A549 (cell line): ENCODE measurements around the gene LMO1. TPM values are rescaled to one million over a fixed set of nuclear protein-coding genes. Genes with fewer than 3 reads are reported as not detected.

ENCODE experiments used
- ATAC-seq, 2 experiments: fragments of 200-7000 bp in 1 of 2; fragments of >200 bp in 1 of 2; cut with Nextera tagmentation in 1 of 2; cut with Tn5 transposase in 1 of 2; 3 replicates each; pipeline versions ENCODE4 v1.8.0 to v1.9.1; 2018 to 2020; ENCODE audit warnings: mild to moderate bottlenecking in 1 of 2, moderate library complexity in 1 of 2
- CTCF ChIA-PET: fragments of 300-600 bp; sonication (Branson Sonifier 250); formaldehyde crosslinking; extraction: SDS; loops from one replicate; lab custom pipeline; 2021; ENCODE audit warnings: antibody characterized with exemption, inconsistent platforms; lab: Yijun Ruan, JAX
- POLR2A ChIA-PET: fragments of 350-600 bp; formaldehyde crosslinking; extraction: SDS; loops from one replicate; lab custom pipeline; 2021; ENCODE audit warnings: antibody characterized with exemption, inconsistent platforms; lab: Yijun Ruan, JAX
- DNase-seq, 2 experiments: peaks; one replicate each; pipeline versions ENCODE4 v3.0.0 to v3.0.0-alpha.2; 2011 to 2016; ENCODE audit warnings: low read depth in 1 of 2, low spot score in 1 of 2
- FAIRE-seq: peaks from 2 replicates; lab custom pipeline; 2011; peaks lifted over from hg19 to GRCh38; lab: Jason Lieb, UNC
- H3K27ac ChIP-seq, 2 experiments: fragments of >200 bp; sonication (Bioruptor Twin); formaldehyde crosslinking; 3 replicates each; pipeline ENCODE4 v1.5.1; 2016 to 2017
- H3K4me1 ChIP-seq: fragments of >200 bp; sonication (Bioruptor Twin); formaldehyde crosslinking; 3 replicates; pipeline ENCODE4 v1.6.1; 2016
- H3K4me2 ChIP-seq: fragments of >200 bp; sonication (Bioruptor Twin); formaldehyde crosslinking; 3 replicates; pipeline ENCODE4 v1.6.1; 2016
- H3K4me3 ChIP-seq: fragments of >200 bp; sonication (Bioruptor Twin); formaldehyde crosslinking; 3 replicates; pipeline ENCODE4 v1.5.1; 2016
- H3K9me3 ChIP-seq: fragments of >200 bp; sonication (Bioruptor Twin); formaldehyde crosslinking; 3 replicates; pipeline ENCODE4 v1.6.1; 2016
- ATOH8 ChIP-seq: fragments of 250-450 bp; sonication (Bioruptor Pico); IDR thresholded peaks from 2 replicates; pipeline ENCODE4 v1.5.0; 2020; ENCODE audit warnings: low read depth, mild to moderate bottlenecking, moderate library complexity
- CBX2 ChIP-seq: fragments of 200-600 bp; sonication (generic); IDR thresholded peaks from 2 replicates; pipeline ENCODE4 v1.6.1; 2016; ENCODE audit warnings: low read depth, mild to moderate bottlenecking, borderline replicate concordance
- CBX8 ChIP-seq: fragments of 200-600 bp; sonication (generic); IDR thresholded peaks from 2 replicates; pipeline ENCODE4 v1.6.1; 2016
- CEBPB ChIP-seq, 2 experiments: fragments of >200 bp in 1 of 2; sonication (Bioruptor Twin) in 1 of 2; formaldehyde crosslinking in 1 of 2; IDR thresholded peaks; 2 replicates each; pipeline ENCODE4 v1.6.1; 2012 to 2016
- CHD4 ChIP-seq: fragments of 200-600 bp; sonication (generic); IDR thresholded peaks from 2 replicates; pipeline ENCODE4 v1.6.1; 2016; ENCODE audit warnings: antibody characterized with exemption, mild to moderate bottlenecking, borderline replicate concordance
- EHF ChIP-seq: fragments of 250-450 bp; sonication (Bioruptor Pico); IDR thresholded peaks from 2 replicates; pipeline ENCODE4 v1.5.0; 2020; ENCODE audit warnings: mild to moderate bottlenecking
- EHMT2 ChIP-seq: fragments of 200-600 bp; sonication (generic); IDR thresholded peaks from 2 replicates; pipeline ENCODE4 v1.6.1; 2016; ENCODE audit warnings: antibody characterized with exemption, low read depth, mild to moderate bottlenecking, moderate library complexity
- HEYL ChIP-seq: fragments of 250-450 bp; sonication (Bioruptor Pico); IDR thresholded peaks from 2 replicates; pipeline ENCODE4 v1.8.0; 2021; ENCODE audit warnings: mild to moderate bottlenecking, moderate library complexity
- HOXA7 ChIP-seq: fragments of 250-450 bp; sonication (Bioruptor Pico); IDR thresholded peaks from 2 replicates; pipeline ENCODE4 v1.5.0; 2020; ENCODE audit warnings: mild to moderate bottlenecking, moderate library complexity
- HOXB13 ChIP-seq: fragments of 250-450 bp; sonication (Bioruptor Pico); IDR thresholded peaks from 2 replicates; pipeline ENCODE4 v1.5.0; 2020; ENCODE audit warnings: low read depth, mild to moderate bottlenecking, moderate library complexity
- JUN ChIP-seq, 2 experiments: fragments of >200 bp; sonication (Bioruptor Twin); formaldehyde crosslinking; IDR thresholded peaks; 2 replicates in 1 of 2; 3 replicates in 1 of 2; pipeline ENCODE4 v1.6.1; 2016 to 2017
- NFE2L2 ChIP-seq: fragments of 150-350 bp; conservative IDR thresholded peaks from 2 replicates; pipeline ENCODE4 v1.6.1; 2014; ENCODE audit warnings: low read length
- NPAS2 ChIP-seq: fragments of 250-450 bp; sonication (Bioruptor Pico); IDR thresholded peaks from 2 replicates; pipeline ENCODE4 v1.8.0; 2022; ENCODE audit warnings: mild to moderate bottlenecking, moderate library complexity, borderline replicate concordance
- NR3C1 ChIP-seq: fragments of >200 bp; sonication (Bioruptor Twin); formaldehyde crosslinking; IDR thresholded peaks from 3 replicates; pipeline ENCODE4 v1.6.1; 2017
- PHF8 ChIP-seq: fragments of 200-600 bp; sonication (generic); IDR thresholded peaks from 2 replicates; pipeline ENCODE4 v1.6.1; 2016; ENCODE audit warnings: low read depth, mild to moderate bottlenecking, antibody characterized with exemption, moderate library complexity, borderline replicate concordance
- POLR2AphosphoS2 ChIP-seq: conservative IDR thresholded peaks from 2 replicates; pipeline ENCODE4 v1.6.1; 2012; ENCODE audit warnings: low read length, improper control_type of control experiment, inconsistent platforms
- RFX5 ChIP-seq: fragments of 450-650 bp; IDR thresholded peaks from 2 replicates; pipeline ENCODE4 v1.7.1; 2014; ENCODE audit warnings: antibody characterized with exemption, mild to moderate bottlenecking, moderate library complexity
- RNF2 ChIP-seq: fragments of 200-600 bp; sonication (generic); IDR thresholded peaks from 2 replicates; pipeline ENCODE4 v1.6.1; 2016; ENCODE audit warnings: low read depth, mild to moderate bottlenecking, antibody characterized with exemption, moderate library complexity, borderline replicate concordance
- SREBF2 ChIP-seq: fragments of 450-650 bp; IDR thresholded peaks from 2 replicates; pipeline ENCODE4 v1.6.1; 2014; ENCODE audit warnings: mild to moderate bottlenecking, moderate library complexity
- TFCP2L1 ChIP-seq: fragments of 250-450 bp; sonication (Bioruptor Pico); IDR thresholded peaks from 2 replicates; pipeline ENCODE4 v1.5.0; 2021; ENCODE audit warnings: mild to moderate bottlenecking
- USF2 ChIP-seq: fragments of 450-650 bp; IDR thresholded peaks from 2 replicates; pipeline ENCODE4 v1.6.1; 2014; ENCODE audit warnings: antibody characterized with exemption
- ZC3H11A ChIP-seq: fragments of 450-650 bp; IDR thresholded peaks from 2 replicates; pipeline ENCODE4 v1.6.1; 2014; ENCODE audit warnings: antibody characterized with exemption, mild to moderate bottlenecking
- WGBS: methylation state at CpG from one replicate; pipeline ENCODE4 v1.1.6; 2017; ENCODE audit errors: missing lambda C conversion rate; 5-methylcytosine and 5-hydroxymethylcytosine counted together
- polyA plus RNA-seq, 4 experiments: library from polyadenylated mRNA; depleted of rRNA in 3 of 4; stranded (reverse); fragments of >200 nt; fragmentation: RNase III in 1 of 4; extraction: RNeasy Plus Mini Kit Qiagen cat#74134 plus additional on column Dnase treatment in 1 of 4; gene quantifications; 2 replicates in 3 of 4; 3 replicates in 1 of 4; pipeline ENCODE4 v1.2.3, GENCODE V29; 2011 to 2017
- TF ChIP-seq, protein P1 (sequence below): fragments of >200 bp; sonication (Bioruptor Twin); formaldehyde crosslinking; IDR thresholded peaks from 3 replicates; pipeline ENCODE4 v1.5.1; 2016
- TF ChIP-seq, protein P2 (sequence below): fragments of >200 bp; sonication (Bioruptor Twin); formaldehyde crosslinking; IDR thresholded peaks from 2 replicates; pipeline ENCODE4 v1.6.1; 2016
- TF ChIP-seq, protein P3 (sequence below): IDR thresholded peaks from 2 replicates; pipeline ENCODE4 v1.6.1; 2012; ENCODE audit warnings: low read depth, borderline replicate concordance

LMO1 gene
- polyA plus RNA-seq, 2 of the 4 experiments (the other 2 are of a cell fraction) = 0.18 to 2.7 TPM

- 62% methylated on average over 6 of the region's 7 CpGs for WGBS
- TF ChIP-seq, protein P1, sequence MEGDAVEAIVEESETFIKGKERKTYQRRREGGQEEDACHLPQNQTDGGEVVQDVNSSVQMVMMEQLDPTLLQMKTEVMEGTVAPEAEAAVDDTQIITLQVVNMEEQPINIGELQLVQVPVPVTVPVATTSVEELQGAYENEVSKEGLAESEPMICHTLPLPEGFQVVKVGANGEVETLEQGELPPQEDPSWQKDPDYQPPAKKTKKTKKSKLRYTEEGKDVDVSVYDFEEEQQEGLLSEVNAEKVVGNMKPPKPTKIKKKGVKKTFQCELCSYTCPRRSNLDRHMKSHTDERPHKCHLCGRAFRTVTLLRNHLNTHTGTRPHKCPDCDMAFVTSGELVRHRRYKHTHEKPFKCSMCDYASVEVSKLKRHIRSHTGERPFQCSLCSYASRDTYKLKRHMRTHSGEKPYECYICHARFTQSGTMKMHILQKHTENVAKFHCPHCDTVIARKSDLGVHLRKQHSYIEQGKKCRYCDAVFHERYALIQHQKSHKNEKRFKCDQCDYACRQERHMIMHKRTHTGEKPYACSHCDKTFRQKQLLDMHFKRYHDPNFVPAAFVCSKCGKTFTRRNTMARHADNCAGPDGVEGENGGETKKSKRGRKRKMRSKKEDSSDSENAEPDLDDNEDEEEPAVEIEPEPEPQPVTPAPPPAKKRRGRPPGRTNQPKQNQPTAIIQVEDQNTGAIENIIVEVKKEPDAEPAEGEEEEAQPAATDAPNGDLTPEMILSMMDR = no peak
- TF ChIP-seq PHF8 = no peak
- TF ChIP-seq SREBF2 = no peak
- TF ChIP-seq HOXB13 (CRISPR knock-in tag) = no peak
- TF ChIP-seq CHD4 = no peak
- no peak for TF ChIP-seq ZC3H11A
- no peak for TF ChIP-seq JUN (IDR thresholded peaks at IDR 0.05)
- Histone ChIP-seq H3K9me3 (no peaks in the 10 kb centered on the region), H3K4me1 (no peaks in the 10 kb centered on the region), H3K27ac (no peak overlapping the region), H3K4me3 (no peak overlapping the region), H3K4me2 (no peak overlapping the region)
- ChIA-PET CTCF (interaction anchor here (1.4 kb wide), 1 partner anchor 36 kb away, joined by 3 read pairs; no protein-coding TSS in a partner anchor), POLR2A (no interaction called here)
- ATAC-seq = no peak
- DNase-seq = no peak
- no peak for FAIRE-seq
These were observed 29.5 kb upstream of the LMO1 start for GRCh38 chr11:8293171-8293570.

- FAIRE-seq = no peak
- CTCF ChIA-PET = no interaction called here
These were observed 28.7 kb upstream of the LMO1 start for GRCh38 chr11:8292351-8292750.

GRCh38 chr11:8291421-8292350 is 28.0 kb upstream of the LMO1 start:
- H3K4me3 ChIP-seq = no peak overlapping the region
- TF ChIP-seq EHMT2 (no peak), NR3C1 (no peak), CBX8 (no peak), USF2 (no peak), ATOH8 (CRISPR knock-in tag) (no peak), NFE2L2 (no peak), CBX2 (no peak), NPAS2 (CRISPR knock-in tag) (no peak), JUN (IDR thresholded peaks at IDR 0.05) (no peak), POLR2AphosphoS2 (no peak), CEBPB (IDR thresholded peaks at IDR 0.05) (no peak), EHF (CRISPR knock-in tag) (no peak), TFCP2L1 (CRISPR knock-in tag) (no peak), ZC3H11A (no peak), HOXA7 (CRISPR knock-in tag) (no peak)
- TF ChIP-seq, protein P2, sequence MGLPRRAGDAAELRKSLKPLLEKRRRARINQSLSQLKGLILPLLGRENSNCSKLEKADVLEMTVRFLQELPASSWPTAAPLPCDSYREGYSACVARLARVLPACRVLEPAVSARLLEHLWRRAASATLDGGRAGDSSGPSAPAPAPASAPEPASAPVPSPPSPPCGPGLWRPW = no peak
- H3K4me1 ChIP-seq = no peaks in the 10 kb centered on the region
- CTCF ChIA-PET = interaction anchor here (1.3 kb wide), 1 partner anchor 13 kb away, joined by 8 read pairs; no protein-coding TSS in a partner anchor
- FAIRE-seq (no peak), DNase-seq (no peak), ATAC-seq (no peak)
- H3K9me3 ChIP-seq = no peaks in the 10 kb centered on the region
- H3K27ac ChIP-seq = no peak overlapping the region
- no peak overlapping the region for H3K4me2 ChIP-seq
- POLR2A ChIA-PET = no interaction called here
- 34% methylated on average over 10 of the region's 11 CpGs for WGBS

More at GRCh38 chr11:8292351-8292750, 28.7 kb upstream of the LMO1 start:
- Histone ChIP-seq H3K9me3 (no peaks in the 10 kb centered on the region), H3K4me2 (no peak overlapping the region), H3K4me1 (no peaks in the 10 kb centered on the region), H3K4me3 (no peak overlapping the region), H3K27ac (no peak overlapping the region)
- POLR2A ChIA-PET = no interaction called here
- 74% methylated on average over 8 of the region's 10 CpGs for WGBS
- DNase-seq (no peak), ATAC-seq (no peak)
- TF ChIP-seq HOXB13 (CRISPR knock-in tag) (no peak), HEYL (no peak), POLR2AphosphoS2 (no peak), RNF2 (no peak), HOXA7 (CRISPR knock-in tag) (no peak), SREBF2 (no peak), TFCP2L1 (CRISPR knock-in tag) (no peak), RFX5 (no peak), PHF8 (no peak)
- TF ChIP-seq, protein P3, sequence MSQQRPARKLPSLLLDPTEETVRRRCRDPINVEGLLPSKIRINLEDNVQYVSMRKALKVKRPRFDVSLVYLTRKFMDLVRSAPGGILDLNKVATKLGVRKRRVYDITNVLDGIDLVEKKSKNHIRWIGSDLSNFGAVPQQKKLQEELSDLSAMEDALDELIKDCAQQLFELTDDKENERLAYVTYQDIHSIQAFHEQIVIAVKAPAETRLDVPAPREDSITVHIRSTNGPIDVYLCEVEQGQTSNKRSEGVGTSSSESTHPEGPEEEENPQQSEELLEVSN = no peak
